ENCODE data around the gene TRMT44.

The TRMT44 gene

GRCh38 chr4:8515316-8516060, 74.9 kb downstream of the TRMT44 start:
- DNase-seq: no peak

GRCh38 chr4:8516061-8516573, 75.5 kb downstream of the TRMT44 start:
- DNase-seq: no peak

- no peak for DNase-seq
These were observed 76.5 kb downstream of the TRMT44 start for GRCh38 chr4:8516996-8517550.

GRCh38 chr4:8517946-8518345, 77.4 kb downstream of the TRMT44 start:
- no peak for DNase-seq

GRCh38 chr4:8522160-8523120, 81.9 kb downstream of the TRMT44 start:
- no peak for DNase-seq

GRCh38 chr4:8523175-8523574, 82.6 kb downstream of the TRMT44 start:
- DNase-seq: no peak

GRCh38 chr4:8523766-8524165, 83.2 kb downstream of the TRMT44 start:
- DNase-seq: no peak

GRCh38 chr4:8524595-8525382, 84.2 kb downstream of the TRMT44 start:
- DNase-seq: no peak

- DNase-seq: no peak
These were observed 85.0 kb downstream of the TRMT44 start for GRCh38 chr4:8525383-8526120.
